Loucy (cell line): ENCODE results near the gene ZDHHC14.

Experiments
- EZH2phosphoT487 ChIP-seq: fragments of 200-600 bp; IDR thresholded peaks from 2 replicates; pipeline ENCODE4 v1.6.1; 2018; ENCODE audit warnings: antibody characterized with exemption, mild to moderate bottlenecking, moderate library complexity, borderline replicate concordance
- TF ChIP-seq, protein P1 (sequence below): fragments of 200-600 bp; sonication (generic); conservative IDR thresholded peaks from 2 replicates; pipeline ENCODE4 v1.5.1; 2014; ENCODE audit warnings: mild to moderate bottlenecking, antibody characterized with exemption, low read length

- TF ChIP-seq, protein P1, sequence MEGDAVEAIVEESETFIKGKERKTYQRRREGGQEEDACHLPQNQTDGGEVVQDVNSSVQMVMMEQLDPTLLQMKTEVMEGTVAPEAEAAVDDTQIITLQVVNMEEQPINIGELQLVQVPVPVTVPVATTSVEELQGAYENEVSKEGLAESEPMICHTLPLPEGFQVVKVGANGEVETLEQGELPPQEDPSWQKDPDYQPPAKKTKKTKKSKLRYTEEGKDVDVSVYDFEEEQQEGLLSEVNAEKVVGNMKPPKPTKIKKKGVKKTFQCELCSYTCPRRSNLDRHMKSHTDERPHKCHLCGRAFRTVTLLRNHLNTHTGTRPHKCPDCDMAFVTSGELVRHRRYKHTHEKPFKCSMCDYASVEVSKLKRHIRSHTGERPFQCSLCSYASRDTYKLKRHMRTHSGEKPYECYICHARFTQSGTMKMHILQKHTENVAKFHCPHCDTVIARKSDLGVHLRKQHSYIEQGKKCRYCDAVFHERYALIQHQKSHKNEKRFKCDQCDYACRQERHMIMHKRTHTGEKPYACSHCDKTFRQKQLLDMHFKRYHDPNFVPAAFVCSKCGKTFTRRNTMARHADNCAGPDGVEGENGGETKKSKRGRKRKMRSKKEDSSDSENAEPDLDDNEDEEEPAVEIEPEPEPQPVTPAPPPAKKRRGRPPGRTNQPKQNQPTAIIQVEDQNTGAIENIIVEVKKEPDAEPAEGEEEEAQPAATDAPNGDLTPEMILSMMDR, result no peak
- no peak for TF ChIP-seq EZH2phosphoT487
These were observed 289.6 kb downstream of the ZDHHC14 start for GRCh38 chr6:157670466-157671186.
